Ovary (tissue), 9 donors: ENCODE data around the gene MSI2. TPM values are rescaled to one million over a fixed set of nuclear protein-coding genes. Genes with fewer than 3 reads are reported as not detected.

Experiments
- DNase-seq, 5 donors: peaks; one replicate each; pipeline ENCODE4 v3.0.0-alpha.2; 2019 to 2020
- H3K27ac ChIP-seq, 2 donors: fragments of 200-600 bp; one replicate each; pipeline versions ENCODE4 v1.5.1 to v1.8.0; 2019 to 2022
- H3K27me3 ChIP-seq: fragments of 200-600 bp; one replicate; pipeline ENCODE4 v1.8.0; 2022
- H3K36me3 ChIP-seq: fragments of 200-600 bp; sonication (generic); one replicate; pipeline ENCODE4 v1.5.1; 2019
- H3K4me1 ChIP-seq: one replicate; pipeline ENCODE4 v1.8.1; 2013; ENCODE audit warnings: mild to moderate bottlenecking, moderate library complexity; ENCODE audit not compliant: insufficient read depth
- H3K4me3 ChIP-seq: fragments of 200-600 bp; sonication (generic); one replicate; pipeline ENCODE4 v1.5.1; 2017
- H3K9me3 ChIP-seq, 2 donors: fragments of 200-600 bp in 1 of 2; sonication (generic) in 1 of 2; one replicate each; pipeline versions ENCODE4 v1.5.1 to v1.8.1; 2013 to 2019; ENCODE audit warnings: mild to moderate bottlenecking in 1 of 2, moderate library complexity in 1 of 2
- CTCF ChIP-seq, 3 donors: fragments of 450-650 bp in 2 of 3; fragments of 200-600 bp in 1 of 3; IDR thresholded peaks; one replicate each; pipeline versions ENCODE4 v1.5.1 to v1.8.0; 2016 to 2022; ENCODE audit warnings: antibody characterized with exemption in 3 of 3, mild to moderate bottlenecking in 1 of 3
- EP300 ChIP-seq: sonication (generic); formaldehyde crosslinking; IDR thresholded peaks from one replicate; pipeline ENCODE4 v1.6.1; 2017; ENCODE audit warnings: antibody characterized with exemption
- POLR2A ChIP-seq: fragments of 450-650 bp; IDR thresholded peaks from one replicate; pipeline ENCODE4 v1.6.1; 2017; ENCODE audit warnings: antibody characterized with exemption, mild to moderate bottlenecking, moderate library complexity
- WGBS, 3 donors: extraction: QIAGEN DNeasy Blood & Tissue Kit in 1 of 3; methylation state at CpG; one replicate each; pipeline versions ENCODE4 v1.1.5 to v1.1.7; 2013 to 2017; 5-methylcytosine and 5-hydroxymethylcytosine counted together
- intact Hi-C, 4 donors: fragments of 100-400 bp; cut with DNase I; formaldehyde crosslinking; loops; one replicate each; pipeline versions ENCODE4 v1.11.0 to v1.15.1; 2022 to 2023
- polyA plus RNA-seq, 2 donors: library from polyadenylated mRNA; stranded (reverse); fragments of 200-250 nt in 1 of 2; fragments of 350-450 nt in 1 of 2; fragmentation: Illumina TruSeq in 1 of 2; extraction: RNeasy Lipid Tissue Mini Kit (QIAGEN cat#74804) in 1 of 2; gene quantifications; one replicate each; pipeline ENCODE4 v1.2.3, GENCODE V29; 2013 to 2014
- total RNA-seq, 7 donors: library from RNA; depleted of rRNA in 2 of 7; stranded (reverse); fragments of >200 nt in 2 of 7; fragmentation: NEBNext Ultra II Directional in 3 of 7; extraction: Animal tissue kit (Norgen Biotek cat#: 25700) in 3 of 7; gene quantifications; one replicate each; pipeline versions ENCODE4 v1.1.0 to v1.2.4, GENCODE V29; 2016 to 2023
- donor health status: DM: no; HTN: no; CAD: no; lungs with moderate emphysema.
- donor health status: DM: no; HTN: no; CAD: no.
- donor health status: Bipolar disorder and iron deficiency.
- donor health status: DM: yes; HTN: yes; CAD: no.
- donor health status: DM: no; HTN: no; CAD: no.
- donor health status: DM: yes; HTN: yes; CAD: no.

Gene MSI2
- total and polyA plus RNA-seq, 9 donors: 43.1 to 199 (median 120) TPM

- WGBS, 3 donors: 95% methylated on average over 13 to 15 of the region's 15 CpGs
- Histone ChIP-seq H3K9me3 (no peaks in the 10 kb centered on the region), H3K36me3 (no peaks in the 10 kb centered on the region), H3K4me1 (peaks cover 5% of the 10 kb centered on the region), H3K4me3 (no peak overlapping the region), H3K27ac (no peak overlapping the region), H3K27me3 (no peaks in the 10 kb centered on the region)
- intact Hi-C loops: no loop called here
- TF ChIP-seq CTCF (IDR thresholded peaks at IDR 0.05): no peak
- no peak for TF ChIP-seq POLR2A
- TF ChIP-seq EP300: no peak
- no peak for DNase-seq
These were observed 333.1 kb downstream of the MSI2 start for GRCh38 chr17:57589151-57590034.

- WGBS, 3 donors: 97 to 98% (median 97%) methylated on average over 14 of the region's 14 CpGs
- intact Hi-C loops: no loop called here
- Histone ChIP-seq H3K27ac (no peak overlapping the region), H3K4me3 (no peak overlapping the region), H3K36me3 (no peaks in the 10 kb centered on the region), H3K27me3 (no peaks in the 10 kb centered on the region), H3K9me3 (no peaks in the 10 kb centered on the region), H3K4me1 (no peaks in the 10 kb centered on the region)
- no peak for DNase-seq
- TF ChIP-seq EP300: no peak
- TF ChIP-seq POLR2A: no peak
- no peak for TF ChIP-seq CTCF (IDR thresholded peaks at IDR 0.05)
These were observed 337.6 kb downstream of the MSI2 start for GRCh38 chr17:57593739-57594462.

- H3K27ac ChIP-seq: no peak overlapping the region
- WGBS, 3 donors: 98 to 99% (median 99%) methylated on average over 5 of the region's 5 CpGs
- DNase-seq: no peak
- TF ChIP-seq CTCF (IDR thresholded peaks at IDR 0.05) (no peak), EP300 (no peak), POLR2A (no peak)
- H3K9me3 ChIP-seq: no peaks in the 10 kb centered on the region
- no peak overlapping the region for H3K4me3 ChIP-seq
- H3K36me3 ChIP-seq: no peaks in the 10 kb centered on the region
- H3K4me1 ChIP-seq: peaks cover 2% of the 10 kb centered on the region
- intact Hi-C loops: loop anchor here in 1 of 4 donors (5.0 kb wide), 1 partner anchor 78 kb away; no protein-coding TSS in a partner anchor
- no peaks in the 10 kb centered on the region for H3K27me3 ChIP-seq
These were observed 338.4 kb downstream of the MSI2 start for GRCh38 chr17:57594767-57595166.

DNA sequence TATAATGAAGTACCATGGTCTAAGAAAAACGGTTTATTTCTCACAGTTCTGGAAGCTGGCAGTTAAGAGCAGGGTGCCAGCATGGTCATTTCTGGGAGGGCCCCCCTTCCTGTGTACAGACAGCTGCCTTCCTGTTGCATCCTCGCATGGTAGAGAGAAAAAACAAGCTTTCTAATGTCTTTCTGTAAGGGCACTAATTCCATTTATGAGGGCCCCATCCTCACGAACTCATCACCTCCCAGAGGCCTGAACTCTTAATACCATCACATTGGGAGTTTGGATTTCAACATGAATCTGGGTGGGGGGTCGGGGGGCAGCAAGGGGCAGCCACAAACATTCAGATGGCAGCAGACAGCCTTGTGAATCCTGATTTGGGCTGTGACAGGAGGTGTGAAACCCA, 339.1 kb downstream of the MSI2 start:
- 96 to 98% (median 97%) methylated on average over 4 of the region's 4 CpGs for WGBS, 3 donors

More for the DNA sequence above, 339.1 kb downstream of the MSI2 start:
- intact Hi-C loops: loop anchor here in 1 of 4 donors (5.0 kb wide), 1 partner anchor 77 kb away; no protein-coding TSS in a partner anchor
- Histone ChIP-seq H3K27me3 (no peaks in the 10 kb centered on the region), H3K4me1 (peaks cover 6% of the 10 kb centered on the region), H3K9me3 (no peaks in the 10 kb centered on the region), H3K36me3 (no peaks in the 10 kb centered on the region), H3K27ac (no peak overlapping the region), H3K4me3 (no peak overlapping the region)
- no peak for TF ChIP-seq EP300
- no peak for TF ChIP-seq POLR2A
- no peak for TF ChIP-seq CTCF (IDR thresholded peaks at IDR 0.05)
- no peak for DNase-seq
